Hepatocyte (in vitro differentiated cells): ENCODE measurements around the gene STAT4. TPM values are rescaled to one million over a fixed set of nuclear protein-coding genes. Genes with fewer than 3 reads are reported as not detected.

Experiments used
- DNase-seq: peaks from one replicate; pipeline ENCODE4 v3.0.0-alpha.2; 2016; ENCODE audit warnings: low spot score
- H2AFZ ChIP-seq: fragments of 200-600 bp; sonication (generic); 2 replicates; pipeline ENCODE4 v1.6.0; 2016; ENCODE audit warnings: antibody characterized with exemption, mild to moderate bottlenecking
- H3K27ac ChIP-seq: fragments of 200-600 bp; sonication (generic); 2 replicates; pipeline ENCODE4 v1.5.1; 2016; ENCODE audit warnings: mild to moderate bottlenecking
- H3K27me3 ChIP-seq: fragments of 200-600 bp; sonication (generic); 2 replicates; pipeline ENCODE4 v1.6.1; 2016
- H3K36me3 ChIP-seq: fragments of 200-600 bp; sonication (generic); replicated peaks from 2 replicates; pipeline ENCODE4 v1.5.1; 2016; ENCODE audit warnings: low read depth; ENCODE audit not compliant: insufficient read depth
- H3K4me1 ChIP-seq: fragments of 200-600 bp; sonication (generic); 2 replicates; pipeline ENCODE4 v1.5.1; 2016; ENCODE audit warnings: mild to moderate bottlenecking, moderate library complexity; ENCODE audit not compliant: insufficient read depth
- H3K4me2 ChIP-seq: fragments of 200-600 bp; sonication (generic); 2 replicates; pipeline ENCODE4 v1.6.0; 2016
- H3K4me3 ChIP-seq: fragments of 200-600 bp; sonication (generic); 2 replicates; pipeline ENCODE4 v1.5.1; 2016; ENCODE audit warnings: mild to moderate bottlenecking
- H3K79me2 ChIP-seq: fragments of 200-600 bp; sonication (generic); 2 replicates; pipeline ENCODE4 v1.6.0; 2017; ENCODE audit warnings: mild to moderate bottlenecking
- H3K9me2 ChIP-seq: fragments of 200-600 bp; sonication (generic); replicated peaks from 2 replicates; pipeline ENCODE4 v1.6.0; 2017; ENCODE audit warnings: mild to moderate bottlenecking; ENCODE audit not compliant: insufficient read depth
- H3K9me3 ChIP-seq: fragments of 200-600 bp; sonication (generic); 2 replicates; pipeline ENCODE4 v1.5.1; 2016; ENCODE audit warnings: low read depth, mild to moderate bottlenecking
- H4K20me1 ChIP-seq: fragments of 200-600 bp; sonication (generic); 2 replicates; pipeline ENCODE4 v1.6.0; 2016; ENCODE audit warnings: mild to moderate bottlenecking; ENCODE audit not compliant: insufficient read depth, poor library complexity, severe bottlenecking
- EZH2 ChIP-seq: fragments of 200-600 bp; sonication (generic); IDR thresholded peaks from 2 replicates; pipeline ENCODE4 v1.6.1; 2016; ENCODE audit warnings: antibody characterized with exemption, mild to moderate bottlenecking, borderline replicate concordance
- EZH2phosphoT487 ChIP-seq: fragments of 200-600 bp; sonication (generic); IDR thresholded peaks from one replicate; pipeline ENCODE4 v1.6.1; 2018; ENCODE audit warnings: antibody characterized with exemption, mild to moderate bottlenecking, low read depth, moderate library complexity; ENCODE audit not compliant: unreplicated experiment, severe bottlenecking
- whole genome bisulfite sequencing: methylation state at CpG from one replicate; pipeline ENCODE4 v1.1.6; 2016; ENCODE audit warnings: low lambda C conversion rate; ENCODE audit errors: missing lambda C conversion rate; 5-methylcytosine and 5-hydroxymethylcytosine counted together
- polyA plus RNA-seq: library from polyadenylated mRNA; unstranded; fragments of >200 nt; fragmentation: Nextera tagmentation; extraction: Ambion mirVana; gene quantifications from 2 replicates; pipeline ENCODE4 v1.2.1, GENCODE V29; 2016
- total RNA-seq: library from RNA; depleted of rRNA; stranded (reverse); fragments of >200 nt; gene quantifications from 2 replicates; pipeline ENCODE4 v1.2.3, GENCODE V29; 2014
- TF ChIP-seq, protein P1 (sequence below): fragments of 200-600 bp; sonication (generic); IDR thresholded peaks from 2 replicates; pipeline ENCODE4 v1.5.1; 2016; ENCODE audit warnings: antibody characterized with exemption, mild to moderate bottlenecking; ENCODE audit not compliant: poor library complexity

STAT4 gene
- total and polyA plus RNA-seq, 2 experiments from 2014 or later = 1.6 to 6.6 TPM

- H3K4me3 ChIP-seq = no peak overlapping the region
- H3K27me3 ChIP-seq = no peaks in the 10 kb centered on the region
- H3K79me2 ChIP-seq = no peaks in the 10 kb centered on the region
- H3K36me3 ChIP-seq = no peaks in the 10 kb centered on the region
- no peak overlapping the region for H3K27ac ChIP-seq
- H3K4me2 ChIP-seq = no peak overlapping the region
- H3K4me1 ChIP-seq = no peaks in the 10 kb centered on the region
- no peaks in the 10 kb centered on the region for H3K9me3 ChIP-seq
- WGBS = 86% methylated on average over 2 of the region's 2 CpGs
- TF ChIP-seq EZH2 (no peak), EZH2phosphoT487 (no peak)
- TF ChIP-seq, protein P1, sequence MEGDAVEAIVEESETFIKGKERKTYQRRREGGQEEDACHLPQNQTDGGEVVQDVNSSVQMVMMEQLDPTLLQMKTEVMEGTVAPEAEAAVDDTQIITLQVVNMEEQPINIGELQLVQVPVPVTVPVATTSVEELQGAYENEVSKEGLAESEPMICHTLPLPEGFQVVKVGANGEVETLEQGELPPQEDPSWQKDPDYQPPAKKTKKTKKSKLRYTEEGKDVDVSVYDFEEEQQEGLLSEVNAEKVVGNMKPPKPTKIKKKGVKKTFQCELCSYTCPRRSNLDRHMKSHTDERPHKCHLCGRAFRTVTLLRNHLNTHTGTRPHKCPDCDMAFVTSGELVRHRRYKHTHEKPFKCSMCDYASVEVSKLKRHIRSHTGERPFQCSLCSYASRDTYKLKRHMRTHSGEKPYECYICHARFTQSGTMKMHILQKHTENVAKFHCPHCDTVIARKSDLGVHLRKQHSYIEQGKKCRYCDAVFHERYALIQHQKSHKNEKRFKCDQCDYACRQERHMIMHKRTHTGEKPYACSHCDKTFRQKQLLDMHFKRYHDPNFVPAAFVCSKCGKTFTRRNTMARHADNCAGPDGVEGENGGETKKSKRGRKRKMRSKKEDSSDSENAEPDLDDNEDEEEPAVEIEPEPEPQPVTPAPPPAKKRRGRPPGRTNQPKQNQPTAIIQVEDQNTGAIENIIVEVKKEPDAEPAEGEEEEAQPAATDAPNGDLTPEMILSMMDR = no peak
- H4K20me1 ChIP-seq = no peaks in the 10 kb centered on the region
- H2AFZ ChIP-seq = no peak overlapping the region
- no peak for DNase-seq
- H3K9me2 ChIP-seq = no peaks in the 10 kb centered on the region
Observed at GRCh38 chr2:191184457-191184856, 33.7 kb upstream of the STAT4 start.

GRCh38 chr2:191183516-191183915 lies 32.7 kb upstream of the STAT4 start:
- no peaks in the 10 kb centered on the region for H3K36me3 ChIP-seq
- H3K27ac ChIP-seq = peak overlapping the region; percentile 19
- no peak overlapping the region for H3K4me3 ChIP-seq
- no peaks in the 10 kb centered on the region for H4K20me1 ChIP-seq
- H3K4me2 ChIP-seq = no peak overlapping the region
- peak overlapping the region; percentile 10 for H2AFZ ChIP-seq
- no peak for DNase-seq
- H3K27me3 ChIP-seq = no peaks in the 10 kb centered on the region
- no peaks in the 10 kb centered on the region for H3K79me2 ChIP-seq
- H3K9me3 ChIP-seq = no peaks in the 10 kb centered on the region
- peaks cover 5% of the 10 kb centered on the region for H3K4me1 ChIP-seq
- H3K9me2 ChIP-seq = no peaks in the 10 kb centered on the region
- TF ChIP-seq EZH2 (no peak), EZH2phosphoT487 (no peak)
- TF ChIP-seq, protein P1 = no peak

GRCh38 chr2:191183081-191183480 lies 32.3 kb upstream of the STAT4 start:
- H3K79me2 ChIP-seq = no peaks in the 10 kb centered on the region
- peak overlapping the region; percentile 19 for H3K27ac ChIP-seq
- TF ChIP-seq EZH2 (no peak), EZH2phosphoT487 (no peak)
- TF ChIP-seq, protein P1 = no peak
- H3K27me3 ChIP-seq = no peaks in the 10 kb centered on the region
- H4K20me1 ChIP-seq = no peaks in the 10 kb centered on the region
- no peaks in the 10 kb centered on the region for H3K36me3 ChIP-seq
- no peak for DNase-seq
- no peaks in the 10 kb centered on the region for H3K9me2 ChIP-seq
- 85% methylated on average over 2 of the region's 2 CpGs for WGBS
- H3K9me3 ChIP-seq = no peaks in the 10 kb centered on the region
- H3K4me3 ChIP-seq = no peak overlapping the region
- H3K4me1 ChIP-seq = peaks cover 7% of the 10 kb centered on the region
- peak overlapping the region; percentile 10 for H2AFZ ChIP-seq
- H3K4me2 ChIP-seq = no peak overlapping the region

GRCh38 chr2:191180713-191181112 lies 29.9 kb upstream of the STAT4 start:
- Histone ChIP-seq H3K79me2 (no peaks in the 10 kb centered on the region), H2AFZ (no peak overlapping the region), H3K4me3 (no peak overlapping the region), H3K27ac (no peak overlapping the region), H3K36me3 (no peaks in the 10 kb centered on the region), H3K4me2 (no peak overlapping the region), H3K9me3 (no peaks in the 10 kb centered on the region), H3K4me1 (peaks cover 14% of the 10 kb centered on the region), H3K27me3 (no peaks in the 10 kb centered on the region), H4K20me1 (no peaks in the 10 kb centered on the region), H3K9me2 (no peaks in the 10 kb centered on the region)
- DNase-seq = no peak
- no peak for TF ChIP-seq EZH2phosphoT487
- TF ChIP-seq, protein P1 = no peak
- no peak for TF ChIP-seq EZH2
